GM12878 (cell line): ENCODE data around the gene TNFAIP8L1. TPM values are rescaled to one million over a fixed set of nuclear protein-coding genes. Genes with fewer than 3 reads are reported as not detected.

Source experiments
- ATAC-seq: fragments of 200-7000 bp; cut with Tn5 transposase; 3 replicates; pipeline ENCODE4 v1.9.1; 2020; ENCODE audit warnings: mild to moderate bottlenecking, moderate library complexity
- BruUV-seq: library from RNA; stranded (reverse); fragments of 400-500 nt; replicated peaks from 2 replicates; lab custom pipeline; 2021; lab: Mats Ljungman, UMichigan
- CTCF ChIA-PET: fragments of 300-600 bp; sonication (Branson Sonifier 250); formaldehyde crosslinking; extraction: SDS; loops from one replicate; lab custom pipeline; 2021; ENCODE audit warnings: inconsistent platforms; lab: Yijun Ruan, JAX
- POLR2A ChIA-PET: fragments of 350-600 bp; formaldehyde crosslinking; extraction: SDS; loops from one replicate; lab custom pipeline; 2021; ENCODE audit warnings: inconsistent platforms; lab: Charles Lee
- RAD21 ChIA-PET: fragments of 300-600 bp; sonication (Branson Sonifier 250); formaldehyde crosslinking; loops from one replicate; lab custom pipeline; 2023; ENCODE audit warnings: antibody characterized with exemption; ENCODE audit not compliant: unreplicated experiment; lab: Charles Lee
- SMC1A ChIA-PET: fragments of 300-600 bp; sonication (Branson Sonifier 250); formaldehyde crosslinking; loops from one replicate; lab custom pipeline; 2023; ENCODE audit not compliant: unreplicated experiment, uncharacterized antibody; lab: Charles Lee
- DNase-seq: peaks from one replicate; pipeline ENCODE4 v3.0.0-alpha.2; 2011; ENCODE audit warnings: low read depth, low spot score
- FAIRE-seq: peaks from 3 replicates; lab custom pipeline; 2011; peaks lifted over from hg19 to GRCh38; lab: Jason Lieb, UNC
- H2AFZ ChIP-seq: 2 replicates; pipeline ENCODE4 v1.6.0; 2011; ENCODE audit warnings: low read depth, low read length, control low read depth; ENCODE audit not compliant: control insufficient read depth
- H3K27ac ChIP-seq: 2 replicates; pipeline ENCODE4 v1.5.1; 2011; ENCODE audit warnings: control low read depth; ENCODE audit not compliant: control insufficient read depth, insufficient read depth
- H3K27me3 ChIP-seq, 2 experiments: replicated peaks in 1 of 2; 2 replicates each; pipeline versions ENCODE4 v1.6.0 to v1.6.1; 2011; ENCODE audit warnings: low read length in 1 of 2; ENCODE audit not compliant: control insufficient read depth in 2 of 2, insufficient read depth in 2 of 2
- H3K36me3 ChIP-seq, 2 experiments: 2 replicates each; pipeline ENCODE4 v1.5.1; 2011; ENCODE audit warnings: low read length in 1 of 2; ENCODE audit not compliant: control insufficient read depth in 2 of 2, insufficient read depth in 2 of 2
- H3K4me1 ChIP-seq: 2 replicates; pipeline ENCODE4 v1.6.1; 2011; ENCODE audit warnings: mild to moderate bottlenecking, low read length, moderate library complexity, mixed read lengths; ENCODE audit not compliant: control insufficient read depth, insufficient read depth
- H3K4me2 ChIP-seq: 2 replicates; pipeline ENCODE4 v1.6.0; 2011; ENCODE audit warnings: control low read depth; ENCODE audit not compliant: control insufficient read depth, insufficient read depth
- H3K4me3 ChIP-seq: fragments of 200-600 bp; sonication (generic); 2 replicates; pipeline ENCODE4 v1.5.1; 2016
- H3K79me2 ChIP-seq: 2 replicates; pipeline ENCODE4 v1.6.0; 2011; ENCODE audit warnings: low read length; ENCODE audit not compliant: control insufficient read depth, insufficient read depth
- H3K9ac ChIP-seq: 2 replicates; pipeline ENCODE4 v1.8.0; 2011; ENCODE audit warnings: low read length, control low read depth, mixed read lengths; ENCODE audit not compliant: control insufficient read depth, insufficient read depth
- H3K9me3 ChIP-seq: replicated peaks from 3 replicates; pipeline ENCODE4 v1.5.1; 2011; ENCODE audit warnings: mild to moderate bottlenecking, low read length; ENCODE audit not compliant: control insufficient read depth, insufficient read depth
- H4K20me1 ChIP-seq: 2 replicates; pipeline ENCODE4 v1.6.0; 2011; ENCODE audit not compliant: control insufficient read depth, insufficient read depth
- CTCF ChIP-seq, 3 experiments: IDR thresholded peaks in 2 of 3; conservative IDR thresholded peaks in 1 of 3; 2 replicates each; pipeline ENCODE4 v1.5.1; 2011; ENCODE audit warnings: low read depth in 3 of 3, low read length in 3 of 3, mild to moderate bottlenecking in 3 of 3, control low read depth in 2 of 3, moderate library complexity in 2 of 3, inconsistent platforms in 1 of 3, mixed read lengths in 1 of 3; ENCODE audit not compliant: control insufficient read depth in 2 of 3, insufficient read depth in 1 of 3; ENCODE audit errors: extremely low read depth in 1 of 3
- NFYB ChIP-seq: IDR thresholded peaks from 2 replicates; pipeline ENCODE4 v1.6.1; 2011; ENCODE audit warnings: low read depth, mild to moderate bottlenecking, low read length, improper control_type of control experiment, moderate library complexity; ENCODE audit not compliant: insufficient read depth
- PBX3 ChIP-seq: IDR thresholded peaks from 2 replicates; pipeline ENCODE4 v1.6.1; 2011; ENCODE audit warnings: mild to moderate bottlenecking, low read depth, low read length, moderate library complexity; ENCODE audit not compliant: insufficient replicate concordance
- WGBS: methylation state at CpG from one replicate; pipeline ENCODE4 v1.1.6; 2016; ENCODE audit warnings: low lambda C conversion rate; ENCODE audit not compliant: insufficient replicate concordance, insufficient coverage; ENCODE audit errors: missing lambda C conversion rate; 5-methylcytosine and 5-hydroxymethylcytosine counted together
- in situ Hi-C: fragments of 300-500 bp; cut with MboI; formaldehyde crosslinking; loops from 9 replicates; pipeline ENCODE4 v1.14.3; 2018; ENCODE audit warnings: mixed read lengths
- intact Hi-C: fragments of 100-400 bp; cut with micrococcal nuclease; formaldehyde crosslinking; loops from one replicate; pipeline ENCODE4 v1.14.2; 2022; ENCODE audit not compliant: unreplicated experiment
- polyA plus RNA-seq, 11 experiments: library from polyadenylated mRNA; depleted of rRNA in 4 of 11; unstranded in 6 of 11; stranded (reverse) in 5 of 11; fragments of >200 nt; fragmentation: Nextera tagmentation in 4 of 11; fragmentation: Illumina TruSeq in 1 of 11; extraction: Ambion mirVana in 4 of 11; extraction: Trizol in 1 of 11; gene quantifications; 1 replicate in 1 of 11; 2 replicates in 10 of 11; pipeline versions ENCODE4 v1.2.1 to v1.2.3, GENCODE V29; 2011 to 2016; ENCODE audit warnings: inconsistent platforms in 2 of 11, missing spikeins in 2 of 11, low read depth in 1 of 11
- total RNA-seq, 4 experiments: library from RNA; depleted of rRNA in 3 of 4; stranded (reverse); fragments of >200 nt in 3 of 4; fragmentation: Illumina TruSeq in 1 of 4; extraction: Trizol in 1 of 4; gene quantifications; 2 replicates each; pipeline versions ENCODE4 v1.2.1 to v1.2.3, GENCODE V29; 2013 to 2021

The TNFAIP8L1 gene
- total and polyA plus RNA-seq, 10 of the 15 experiments (the other 5 are each of a cell fraction or from before 2014, with no cell fraction given) = 0.93 to 12.7 (median 8.6) TPM

- ATAC-seq (peak; percentile 72), DNase-seq (no peak), FAIRE-seq (no peak)
- POLR2A ChIA-PET = no interaction called here
- RAD21 ChIA-PET = no interaction called here
- in situ Hi-C loops = no loop called here
- intact Hi-C loops = no loop called here
- no peak for TF ChIP-seq NFYB
- no peak for TF ChIP-seq PBX3
- TF ChIP-seq CTCF (IDR thresholded peaks at IDR 0.05 in 2 of 3, conservative IDR thresholded peaks at IDR 0.05 in 1 of 3; ENCODE audit: control insufficient read depth in 2 of 3, extremely low read depth in 1 of 3, insufficient read depth in 1 of 3, low read depth in 3 of 3, low read length in 3 of 3) = peak; percentile 21 to 64 (median 44); a peak in 5 of 6 replicates
- Histone ChIP-seq H3K4me1 (no peaks in the 10 kb centered on the region), H3K27ac (no peak overlapping the region), H3K36me3 (peaks cover 0 to 7% of the 10 kb centered on the region in 2 experiments; a peak in 3 of 4 replicates), H3K9me3 (no peaks in the 10 kb centered on the region), H3K27me3 (no peaks in the 10 kb centered on the region), H3K79me2 (no peaks in the 10 kb centered on the region), H3K4me3 (no peak overlapping the region), H3K9ac (no peak overlapping the region), H2AFZ (no peak overlapping the region), H3K4me2 (no peak overlapping the region), H4K20me1 (no peaks in the 10 kb centered on the region)
- CTCF ChIA-PET = interaction anchor here (0.6 to 1.1 kb wide), 2 partner anchors 9 to 101 kb away, joined by 3 read pairs; no protein-coding TSS in a partner anchor
- 86% methylated on average over 17 of the region's 17 CpGs for WGBS
- no TSS peak for BruUV-seq
- SMC1A ChIA-PET = no interaction called here
These were observed 37.8 kb downstream of the TNFAIP8L1 start for GRCh38 chr19:4676955-4677731.
